GM19467 (cell line): ENCODE data around the gene MYO9A.
"Not testable (repeated sequence)": the region's sequence is repeated elsewhere in the genome, so short reads cannot be mapped to it uniquely, and the experiment has no call there.

ENCODE experiments used
- ATAC-seq: cut with Tn5 transposase; IDR thresholded peaks from one replicate; pipeline ENCODE4 v1.9.1; 2021; ENCODE audit warnings: mild to moderate bottlenecking, moderate library complexity; ENCODE audit not compliant: unreplicated experiment

Gene MYO9A

DNA sequence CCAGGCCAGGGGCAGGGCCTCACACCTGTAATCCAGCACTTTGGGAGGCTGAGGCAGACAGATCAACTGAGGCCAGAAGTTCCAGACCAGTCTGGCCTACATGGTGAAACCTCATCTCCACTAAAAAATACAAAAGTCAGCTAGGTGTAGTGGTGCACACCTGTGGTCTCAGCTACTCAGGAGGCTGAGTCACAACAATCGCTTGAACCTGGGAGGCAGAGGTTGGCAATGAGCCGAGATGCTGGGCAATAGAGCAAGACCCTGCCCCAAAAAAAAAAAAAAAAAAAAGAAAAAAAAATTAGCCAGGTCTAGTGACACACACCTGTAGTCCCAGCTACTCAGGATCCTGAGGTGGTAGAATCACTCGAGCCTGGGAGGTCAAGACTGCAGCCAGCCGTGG lies 18.8 kb downstream of the MYO9A start:
- no peak for ATAC-seq

DNA sequence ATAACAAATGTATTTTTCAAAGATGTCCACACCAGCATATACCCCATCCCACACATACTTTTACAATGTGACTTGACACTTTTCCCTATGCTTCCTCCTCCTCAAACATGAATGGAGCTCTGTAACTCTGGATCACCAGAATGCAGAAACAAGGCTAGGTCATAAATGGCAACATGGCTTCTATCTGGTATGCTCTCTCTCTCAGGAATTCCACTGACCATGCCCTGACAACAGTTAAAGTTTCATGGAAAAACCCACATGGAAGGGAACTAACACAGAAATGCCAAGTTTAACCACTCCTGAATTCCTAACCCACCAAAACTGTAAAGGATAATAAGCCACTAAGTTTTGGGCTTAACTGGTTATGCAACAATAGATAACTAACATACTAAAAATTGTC lies 19.9 kb downstream of the MYO9A start:
- ATAC-seq, result no peak

DNA sequence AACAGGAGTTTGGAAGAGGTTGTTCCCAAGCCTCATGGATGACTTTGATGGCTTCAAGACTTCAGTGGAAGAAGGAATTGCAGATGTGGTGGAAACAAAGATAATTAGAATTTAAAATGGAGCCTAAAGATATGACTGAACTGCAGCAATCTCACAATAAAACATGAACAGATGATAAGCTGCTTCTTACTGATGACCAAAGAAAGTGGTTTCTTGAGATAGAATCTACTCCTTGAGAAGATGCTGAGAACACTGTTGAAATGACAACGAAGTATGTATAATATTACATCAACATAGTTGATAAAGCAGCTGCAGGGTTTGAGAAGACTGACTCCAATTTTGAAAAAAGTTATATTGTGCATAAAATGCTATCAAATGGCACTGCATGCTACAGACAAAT lies 21.2 kb downstream of the MYO9A start:
- no peak for ATAC-seq

DNA sequence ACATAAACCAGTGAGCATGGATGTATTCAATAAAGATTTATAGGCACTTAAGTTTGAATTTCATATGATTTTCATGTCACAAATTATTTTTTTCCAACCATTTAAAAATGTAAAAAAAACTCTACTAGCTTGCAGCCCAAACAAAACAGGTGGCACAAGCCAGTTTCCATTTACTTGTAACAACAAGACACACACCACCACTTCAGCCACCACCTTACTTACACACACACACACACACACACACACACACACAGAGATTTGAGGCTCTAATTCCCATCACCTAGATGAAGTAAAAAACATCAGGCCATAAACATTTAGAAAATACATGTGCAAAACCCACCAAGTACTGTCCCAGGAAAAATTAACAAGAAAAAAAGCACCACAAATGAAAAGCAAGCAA lies 25.3 kb downstream of the MYO9A start:
- ATAC-seq, result no peak

DNA sequence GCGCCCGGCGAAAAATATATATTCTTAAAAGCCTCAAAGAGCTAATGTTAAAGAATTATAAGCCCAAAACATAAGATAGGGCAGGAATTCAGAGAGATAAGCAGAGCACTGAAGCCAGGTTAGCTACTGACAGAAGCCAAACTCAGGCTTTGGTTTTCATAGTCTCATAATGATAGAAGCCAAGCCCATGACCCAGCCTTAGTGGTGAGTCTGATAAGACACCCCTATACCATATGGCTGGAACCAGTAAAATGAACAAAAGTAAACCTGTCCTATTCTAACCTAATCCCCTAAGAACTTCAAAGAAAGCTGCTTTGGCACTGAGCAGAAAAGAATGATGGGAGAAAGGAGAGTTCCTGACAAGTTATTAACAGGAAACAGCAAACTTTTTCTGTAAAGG lies 25.9 kb downstream of the MYO9A start:
- no peak for ATAC-seq

DNA sequence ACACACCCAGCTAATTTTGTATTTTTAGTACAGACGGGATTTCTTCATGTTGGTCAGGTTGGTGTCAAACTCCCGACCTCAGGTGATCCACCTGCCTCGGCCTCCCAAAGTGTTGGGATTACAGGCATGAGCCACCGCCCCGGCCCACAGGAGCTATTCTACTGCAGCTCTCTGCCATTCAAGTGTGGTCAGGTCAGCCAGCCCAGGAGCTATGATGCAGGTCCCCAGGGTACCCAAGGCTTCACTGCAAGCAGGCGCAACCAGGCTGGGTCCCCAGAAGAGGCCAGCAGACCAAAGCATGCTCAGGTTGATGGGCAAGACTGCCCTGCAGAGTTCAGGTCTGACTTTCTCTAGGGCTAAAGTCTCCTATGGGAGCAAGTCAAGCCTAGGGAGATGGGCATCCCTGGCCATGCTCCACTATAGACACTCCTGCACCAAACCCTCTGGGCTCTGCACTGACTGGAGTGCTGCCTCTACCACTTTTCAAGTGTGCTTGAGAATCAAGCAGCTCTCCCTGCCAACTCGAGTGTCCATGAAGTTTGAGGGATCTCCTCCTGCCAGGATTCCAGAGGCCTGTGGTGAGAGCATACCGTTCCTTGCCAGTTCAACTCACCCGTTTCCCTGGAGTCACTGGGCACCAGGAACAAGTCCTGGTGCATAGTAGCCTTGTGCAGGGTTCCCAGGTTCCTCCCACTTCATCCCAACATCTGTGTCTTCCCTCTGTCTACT lies 30.9 kb downstream of the MYO9A start:
- no peak for ATAC-seq

DNA sequence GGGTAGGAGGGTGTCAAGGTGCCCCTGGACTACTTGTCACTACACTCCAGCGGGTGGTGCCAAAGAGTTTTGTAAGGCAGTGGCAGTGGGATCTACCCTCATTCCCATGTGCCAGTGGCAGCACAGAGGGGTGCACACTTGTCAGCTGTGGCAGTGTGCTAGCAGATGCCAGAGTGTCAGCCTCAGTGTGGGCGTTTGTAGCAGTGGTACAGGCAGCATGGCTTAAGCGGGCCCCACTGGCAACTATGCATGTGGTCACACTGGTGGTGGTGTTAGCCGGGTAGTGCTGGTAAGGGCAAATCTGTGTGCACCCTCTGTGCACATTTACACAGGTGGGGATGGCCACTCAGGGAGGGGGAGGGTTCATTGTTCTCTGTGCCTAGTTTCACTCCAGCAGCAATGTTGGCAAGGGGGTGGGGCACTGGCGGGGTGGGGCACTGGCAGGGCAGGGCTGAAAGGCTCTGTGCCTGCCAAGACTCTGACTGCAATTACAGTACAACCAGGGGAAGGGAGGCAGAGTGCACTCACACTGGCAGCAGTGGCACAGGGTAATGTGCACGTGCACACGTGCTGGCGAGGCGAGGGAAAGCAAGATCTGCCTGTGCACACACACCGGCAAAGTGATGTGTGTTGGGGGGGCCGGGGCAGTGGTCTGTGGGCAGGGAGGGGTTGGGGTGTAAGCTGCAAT lies 31.8 kb downstream of the MYO9A start:
- no peak for ATAC-seq

DNA sequence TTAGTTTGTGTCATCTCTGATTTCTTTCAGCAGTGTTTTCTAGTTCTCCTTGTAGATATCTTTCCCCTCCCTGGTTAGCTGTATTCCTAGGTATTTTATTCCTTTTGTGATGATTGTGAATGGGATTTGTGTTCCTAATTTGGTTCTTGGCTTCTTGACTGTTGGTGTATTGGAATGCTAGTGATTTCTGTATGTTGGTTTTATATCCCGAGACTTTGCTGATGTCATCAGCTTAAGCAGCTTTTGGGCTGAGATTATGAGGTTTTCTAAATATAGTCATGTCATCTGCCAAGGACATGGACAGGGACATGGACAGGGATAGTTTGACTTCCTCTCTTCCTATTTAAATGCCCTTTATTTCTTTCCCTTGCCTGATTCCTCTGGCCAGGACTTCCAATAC lies 35.8 kb downstream of the MYO9A start:
- ATAC-seq, result no peak

DNA sequence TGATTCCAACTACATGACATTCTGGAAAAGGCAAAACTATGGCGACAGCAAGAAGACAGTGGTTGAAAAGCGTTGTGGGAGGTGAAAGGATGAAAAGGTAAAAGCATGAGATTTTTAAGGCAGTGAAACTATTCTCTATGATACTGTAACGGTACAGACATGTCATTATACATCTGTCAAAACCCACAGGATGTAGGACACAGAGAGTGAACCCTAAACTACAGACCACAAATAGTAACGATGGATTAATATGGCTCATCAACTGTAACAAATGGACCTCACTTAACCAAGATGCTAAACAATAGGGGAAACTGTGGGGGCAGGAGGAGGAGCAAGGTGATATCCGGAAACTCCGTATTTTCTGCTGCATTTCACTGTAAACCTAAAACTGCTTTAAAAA lies 39.1 kb downstream of the MYO9A start:
- peak; percentile 88 for ATAC-seq

DNA sequence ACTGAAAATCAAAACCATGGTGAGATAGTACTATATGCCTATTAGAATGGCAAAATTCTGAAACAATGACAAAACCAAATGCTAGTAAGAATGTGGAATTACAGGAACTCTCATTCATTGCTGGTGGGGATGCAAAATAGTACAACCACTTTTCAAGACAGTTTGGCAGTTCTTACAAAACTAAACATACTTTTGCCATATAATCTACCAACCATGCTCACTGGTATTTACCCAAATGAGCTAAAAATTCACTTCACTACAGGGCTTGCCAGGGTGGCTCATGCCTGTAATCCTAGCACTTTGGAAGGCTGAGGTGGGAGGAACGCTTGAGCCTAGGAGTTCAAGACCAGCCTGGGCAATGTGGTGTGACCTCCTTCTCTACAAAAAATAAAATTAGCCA lies 40.0 kb downstream of the MYO9A start:
- ATAC-seq, result no peak

DNA sequence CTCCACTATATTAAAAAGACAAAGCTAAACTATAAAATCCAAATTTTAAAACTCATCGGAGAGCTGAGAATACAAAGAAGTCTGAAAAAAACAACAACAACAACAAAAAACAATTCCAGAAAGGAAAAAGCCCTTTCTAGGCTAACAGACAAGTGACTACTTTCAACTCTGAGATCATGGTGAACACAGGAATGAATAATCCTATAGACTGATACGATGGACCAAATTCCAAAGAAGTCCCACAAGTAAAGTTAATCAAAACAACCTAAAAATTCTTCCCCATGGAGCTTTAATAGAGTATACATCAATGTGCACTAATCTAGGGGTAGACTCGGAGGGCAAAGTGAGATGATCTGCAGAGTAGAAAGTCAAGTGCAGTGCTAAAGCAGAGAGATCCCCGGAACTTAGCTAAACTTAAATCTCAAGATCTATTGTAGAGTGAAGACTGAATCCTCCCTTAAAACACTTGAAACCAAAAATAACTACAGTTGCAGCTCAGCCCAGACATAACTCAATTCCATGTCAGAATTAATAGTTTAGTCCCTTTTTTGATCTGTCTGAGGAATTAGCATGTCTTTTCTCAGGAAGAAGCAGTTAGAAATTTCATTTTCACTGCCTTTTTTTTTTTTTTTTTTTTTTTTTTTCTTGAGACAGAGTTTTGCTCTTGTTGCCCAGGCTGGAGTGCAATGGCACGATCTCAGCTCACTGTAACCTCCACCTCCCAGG lies 43.5 kb downstream of the MYO9A start:
- no peak for ATAC-seq

DNA sequence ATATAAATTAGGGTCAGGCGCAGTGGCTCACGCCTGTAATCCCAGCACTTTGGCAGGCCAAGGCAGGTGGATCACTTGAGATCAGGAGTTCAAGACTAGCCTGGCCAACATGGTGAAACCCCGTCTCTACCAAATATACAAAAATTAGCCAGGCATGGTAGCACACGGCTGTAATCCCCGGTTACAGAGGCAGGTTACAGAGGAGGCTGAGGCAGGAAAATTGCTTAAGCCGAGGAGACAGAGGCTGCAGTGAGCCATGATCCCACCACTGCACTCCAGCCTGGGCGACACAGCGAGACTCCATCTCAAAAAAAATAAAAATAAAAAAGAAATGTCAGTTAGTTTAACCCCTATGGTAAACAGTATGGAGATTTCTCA lies 46.5 kb downstream of the MYO9A start:
- ATAC-seq, result not testable (repeated sequence)

DNA sequence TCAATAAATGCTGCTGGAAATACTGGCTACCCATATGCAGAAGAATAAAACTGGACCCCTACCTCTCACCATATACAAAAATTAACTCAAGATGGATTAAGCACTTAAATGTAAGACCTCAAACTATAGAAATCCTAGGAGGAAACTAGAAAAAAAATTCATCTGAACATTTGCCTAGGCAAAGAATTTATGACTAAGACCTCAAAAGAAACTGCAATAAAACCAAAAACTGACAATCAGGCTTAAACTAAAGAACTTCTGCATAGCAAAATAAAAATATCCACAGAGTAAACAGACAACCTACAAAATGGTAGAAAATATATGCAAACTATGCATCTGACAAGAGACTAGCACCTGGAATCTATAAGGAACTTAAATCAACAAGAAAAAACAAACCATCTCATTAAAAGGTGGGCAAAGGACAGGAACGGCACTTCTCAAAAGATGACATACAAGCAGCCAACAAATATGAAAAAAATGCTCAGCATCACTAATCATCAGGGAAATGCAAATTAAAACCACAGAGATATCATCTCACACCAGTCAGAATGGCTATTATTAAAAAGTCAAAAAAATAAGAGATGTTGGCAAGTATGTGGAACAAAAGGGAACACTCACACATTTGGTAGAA lies 47.0 kb downstream of the MYO9A start:
- no peak for ATAC-seq

DNA sequence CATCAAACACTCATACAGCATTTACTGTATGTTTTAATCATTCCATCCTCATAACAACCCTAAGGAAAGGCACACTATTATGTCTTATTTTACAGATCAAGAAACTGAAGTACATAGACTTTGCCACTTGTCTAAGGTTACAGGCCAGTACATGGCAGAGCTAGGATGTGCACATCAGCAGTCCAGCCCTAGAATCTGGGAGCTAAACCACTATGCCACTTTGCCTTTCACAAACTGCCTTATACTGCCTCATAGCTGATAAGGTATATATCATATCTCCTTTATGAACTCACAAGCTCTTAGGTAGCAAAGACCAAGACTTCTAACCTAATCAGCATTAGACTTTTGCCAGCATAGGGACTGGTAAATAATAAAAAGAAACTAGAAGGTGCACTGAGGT lies 49.1 kb downstream of the MYO9A start:
- ATAC-seq, result no peak

DNA sequence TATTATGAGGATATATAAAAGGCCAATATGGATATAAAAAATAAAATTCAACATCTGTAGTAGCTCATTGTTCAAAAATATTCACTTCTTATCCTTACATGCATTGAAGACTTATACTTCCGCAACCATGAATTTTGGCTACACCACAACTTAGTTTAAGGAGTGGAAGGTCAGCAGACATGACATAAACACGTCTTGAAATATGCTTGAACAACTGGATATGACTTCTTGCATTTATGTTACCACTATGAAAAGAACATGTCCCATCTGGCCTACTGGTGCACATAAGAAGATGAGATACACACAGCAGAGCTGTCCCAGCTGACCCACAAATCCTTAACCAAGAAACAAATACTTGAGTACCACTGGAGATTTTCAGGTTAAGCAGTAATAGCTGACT lies 52.1 kb downstream of the MYO9A start:
- no peak for ATAC-seq

DNA sequence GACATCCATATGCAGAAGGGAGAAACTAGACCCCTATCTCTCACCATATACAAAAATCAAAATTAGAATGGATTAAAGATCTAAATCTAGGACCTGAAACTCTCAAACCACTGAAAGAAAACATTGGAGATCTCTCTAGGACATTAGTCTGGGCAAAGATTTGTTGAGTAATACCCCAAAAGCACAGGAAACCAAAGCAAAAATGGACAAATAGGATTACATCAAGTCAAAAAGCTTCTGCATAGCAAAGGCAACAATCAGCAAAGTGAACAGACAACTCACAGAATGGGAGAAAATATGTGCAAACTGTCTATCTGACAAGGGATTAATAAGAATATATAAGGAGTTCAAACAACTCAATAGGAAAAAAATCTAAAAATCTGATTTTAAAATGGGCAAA lies 54.8 kb downstream of the MYO9A start:
- no peak for ATAC-seq

DNA sequence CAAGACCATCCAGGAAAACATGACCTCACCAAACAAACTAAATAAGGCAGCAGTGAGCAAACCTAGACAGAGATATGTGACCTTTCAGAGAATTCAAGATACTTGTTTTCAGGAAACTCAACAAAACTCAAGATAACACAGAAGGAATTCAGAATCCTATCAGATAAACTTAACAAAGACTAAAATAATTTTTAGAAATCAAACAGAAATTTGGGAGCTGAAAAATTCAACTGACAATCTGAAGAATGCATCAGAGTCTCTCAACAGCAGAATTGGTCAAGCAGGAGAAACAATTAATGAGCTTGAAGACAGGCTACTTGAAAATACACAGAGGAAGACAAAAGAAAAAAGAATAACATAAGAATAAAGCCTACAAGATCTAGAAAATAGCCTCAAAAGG lies 55.6 kb downstream of the MYO9A start:
- ATAC-seq, result no peak

DNA sequence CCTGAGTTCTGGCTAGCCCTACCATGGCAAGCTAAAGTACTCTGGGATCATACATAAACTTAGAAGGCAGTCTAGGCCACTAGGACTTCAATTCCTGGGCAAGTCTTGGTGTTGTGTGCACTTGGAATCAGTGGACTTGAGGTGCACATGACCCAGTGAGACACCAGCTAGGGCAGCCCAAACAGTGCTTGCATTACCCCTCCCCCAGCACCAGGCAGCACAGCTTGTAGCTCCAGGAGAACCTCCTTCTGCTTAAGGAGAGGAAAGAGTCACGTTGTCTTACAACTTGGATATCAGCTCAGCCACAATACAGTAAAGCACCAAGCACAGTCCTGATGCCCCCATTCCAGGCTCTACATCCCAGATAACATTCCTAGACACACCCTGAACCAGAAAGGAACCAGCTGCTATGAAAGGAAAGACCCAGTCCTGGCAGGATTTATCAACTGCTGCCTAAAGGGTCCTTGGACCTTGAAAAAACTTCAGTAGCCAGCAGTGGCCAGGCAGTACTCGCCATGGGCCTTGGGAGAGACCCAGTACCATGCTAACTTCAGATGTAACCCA lies 57.2 kb downstream of the MYO9A start:
- ATAC-seq, result no peak

DNA sequence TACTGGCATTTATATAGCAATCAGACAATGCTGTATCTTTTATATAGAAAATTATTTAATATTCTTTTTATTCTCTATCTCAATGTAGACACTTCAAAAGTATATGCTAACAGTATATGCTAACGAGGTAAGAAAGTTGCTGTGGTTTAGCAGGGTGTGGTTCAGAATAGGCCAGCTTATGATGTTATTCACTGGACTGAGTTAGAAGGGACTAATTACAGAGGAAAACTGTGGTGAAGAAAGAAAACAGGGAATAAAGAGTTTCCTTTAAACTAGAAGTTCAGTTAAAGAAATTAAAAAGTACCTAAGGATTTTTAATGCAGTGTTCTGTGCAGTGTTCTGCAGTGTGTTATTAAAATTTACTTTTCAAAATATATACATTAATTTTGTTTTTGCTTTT lies 59.4 kb downstream of the MYO9A start:
- no peak for ATAC-seq

DNA sequence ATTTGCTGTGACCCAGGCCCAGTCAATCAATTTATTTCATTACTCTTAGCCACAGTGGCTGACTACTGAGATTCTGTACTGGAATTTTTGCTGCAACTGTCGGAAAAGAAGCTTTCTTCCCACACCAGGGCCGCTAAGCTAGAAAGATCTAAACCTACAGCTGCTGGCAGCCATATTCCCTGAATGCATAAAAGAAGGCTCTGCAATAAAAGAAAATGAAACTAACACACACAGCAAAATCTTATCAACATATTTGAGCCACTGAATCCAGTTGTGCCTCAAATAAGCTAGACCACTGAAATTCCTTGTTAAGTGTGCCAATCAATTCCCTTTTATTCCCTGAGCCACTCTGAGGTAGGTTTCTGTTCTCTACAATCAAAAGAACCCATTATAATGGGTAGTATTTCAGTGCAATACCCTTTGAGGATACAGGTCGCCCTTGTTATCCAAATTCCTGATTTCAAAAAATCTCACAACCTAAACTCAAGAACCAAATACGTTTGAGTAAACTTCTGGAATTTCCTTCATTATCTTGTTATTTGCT lies 60.3 kb downstream of the MYO9A start:
- ATAC-seq, result no peak

DNA sequence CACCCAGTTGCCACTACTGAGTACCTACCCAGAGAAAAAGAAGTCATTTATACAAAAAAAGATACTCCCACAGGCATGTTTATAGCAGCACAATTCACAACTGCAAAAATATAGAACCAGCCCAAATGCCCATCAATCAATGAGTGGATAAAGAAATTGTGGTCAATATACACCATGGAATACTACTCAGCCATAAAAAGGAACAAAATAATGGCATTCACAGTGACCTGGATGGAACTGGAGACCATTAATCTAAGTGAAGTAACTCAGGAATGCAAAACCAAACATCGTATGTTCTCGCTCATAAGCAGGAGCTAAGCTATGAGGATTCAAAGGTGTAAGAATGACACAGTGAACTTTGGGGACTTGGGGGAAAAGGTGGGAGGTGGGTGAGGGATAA lies 61.7 kb downstream of the MYO9A start:
- ATAC-seq, result not testable (repeated sequence)
